K562 (cell line): ENCODE data around the gene CAPN12.

ENCODE experiments used
- ATF6 ChIP-seq: sonication (generic); formaldehyde crosslinking; IDR thresholded peaks from 2 replicates; pipeline ENCODE4 v1.4.0; 2020; ENCODE audit warnings: mild to moderate bottlenecking, missing genetic modification reagents
- CTCF ChIP-seq, 3 experiments: IDR thresholded peaks in 2 of 3; conservative IDR thresholded peaks in 1 of 3; 2 replicates each; pipeline ENCODE4 v1.5.1; 2011 to 2012; ENCODE audit warnings: low read length in 3 of 3, mild to moderate bottlenecking in 3 of 3, control low read depth in 2 of 3, improper control_type of control experiment in 1 of 3, inconsistent platforms in 1 of 3, low read depth in 1 of 3, mixed read lengths in 1 of 3, moderate library complexity in 1 of 3; ENCODE audit not compliant: insufficient read depth in 2 of 3
- HNRNPH1 ChIP-seq: fragments of 200-400 bp; formaldehyde crosslinking; optimal IDR thresholded peaks from 2 replicates; pipeline ENCODE3; 2017; ENCODE audit warnings: low read depth, mild to moderate bottlenecking, low read length, moderate library complexity
- JUN ChIP-seq, 2 experiments: sonication (generic) in 1 of 2; formaldehyde crosslinking in 1 of 2; IDR thresholded peaks; 2 replicates each; pipeline versions ENCODE4 v1.6.1 to v1.8.0; 2012 to 2022; ENCODE audit warnings: borderline replicate concordance in 2 of 2, mild to moderate bottlenecking in 2 of 2, improper control_type of control experiment in 1 of 2, low read depth in 1 of 2, low read length in 1 of 2, missing genetic modification reagents in 1 of 2
- KAT7 ChIP-seq: sonication (generic); formaldehyde crosslinking; IDR thresholded peaks from 2 replicates; pipeline ENCODE4 v1.8.0; 2022; ENCODE audit warnings: missing genetic modification reagents, mild to moderate bottlenecking, borderline replicate concordance
- MAX ChIP-seq: sonication (generic); formaldehyde crosslinking; IDR thresholded peaks from 2 replicates; pipeline ENCODE4 v1.9.0; 2022; ENCODE audit warnings: mild to moderate bottlenecking, missing genetic modification reagents
- MYC ChIP-seq, 2 experiments: fragments of 250-450 bp in 1 of 2; sonication (Bioruptor Pico) in 1 of 2; IDR thresholded peaks; 2 replicates each; pipeline versions ENCODE4 v1.5.1 to v1.6.1; 2012 to 2021; ENCODE audit warnings: low read depth in 2 of 2, borderline replicate concordance in 1 of 2, improper control_type of control experiment in 1 of 2, low read length in 1 of 2, mild to moderate bottlenecking in 1 of 2, moderate library complexity in 1 of 2
- NFYB ChIP-seq: IDR thresholded peaks from 2 replicates; pipeline ENCODE4 v1.6.1; 2011; ENCODE audit warnings: mild to moderate bottlenecking, moderate library complexity; ENCODE audit not compliant: insufficient read length; ENCODE audit errors: extremely low read depth
- POLR2A ChIP-seq: fragments of 450-650 bp; conservative IDR thresholded peaks from 2 replicates; pipeline ENCODE4 v1.6.1; 2016
- PPARD ChIP-seq: fragments of 250-450 bp; sonication (Bioruptor Pico); IDR thresholded peaks from 2 replicates; pipeline ENCODE4 v1.8.0; 2022; ENCODE audit warnings: inconsistent platforms, mild to moderate bottlenecking, moderate library complexity
- RCOR1 ChIP-seq, 2 experiments: IDR thresholded peaks; 2 replicates each; pipeline ENCODE4 v1.6.1; 2012; ENCODE audit warnings: low read depth in 2 of 2, low read length in 2 of 2, borderline replicate concordance in 1 of 2, improper control_type of control experiment in 1 of 2
- ZFP91 ChIP-seq: sonication (generic); formaldehyde crosslinking; IDR thresholded peaks from 2 replicates; pipeline ENCODE4 v1.8.0; 2022; ENCODE audit warnings: mild to moderate bottlenecking, missing genetic modification reagents

GRCh38 chr19:38713865-38714264, 30.4 kb downstream of the CAPN12 start:
- TF ChIP-seq NFYB (no peak), CTCF (IDR thresholded peaks at IDR 0.05 in 2 of 3, conservative IDR thresholded peaks at IDR 0.05 in 1 of 3; ENCODE audit: insufficient read depth in 2 of 3, low read depth in 1 of 3, low read length in 3 of 3) (no peak), ATF6 (CRISPR knock-in tag) (no peak), RCOR1 (IDR thresholded peaks at IDR 0.05; ENCODE audit: borderline replicate concordance in 1 of 2, low read depth in 2 of 2, low read length in 2 of 2) (no peak), ZFP91 (CRISPR knock-in tag) (no peak), MYC (IDR thresholded peaks at IDR 0.05; ENCODE audit: low read depth, low read length) (no peak), MYC (CRISPR knock-in tag; IDR thresholded peaks at IDR 0.05; ENCODE audit: borderline replicate concordance, low read depth) (no peak), POLR2A (no peak), KAT7 (CRISPR knock-in tag) (no peak), HNRNPH1 (no peak), JUN (IDR thresholded peaks at IDR 0.05; ENCODE audit: borderline replicate concordance, low read depth, low read length) (no peak), JUN (CRISPR knock-in tag; IDR thresholded peaks at IDR 0.05; ENCODE audit: borderline replicate concordance) (no peak), PPARD (no peak), MAX (CRISPR knock-in tag) (no peak)
